Activated naive CD4-positive, alpha-beta T cell treated with anti-CD3 and anti-CD28 coated beads, Interleukin-2, amount 10 ng/mL, durations not matched to agents 7 days and 5 days (primary cell): ENCODE results near the gene SMCHD1.
"Not testable (repeated sequence)": the region's sequence is repeated elsewhere in the genome, so short reads cannot be mapped to it uniquely, and the experiment has no call there.

Experiments used
- CTCF ChIA-PET: fragments of 350-600 bp; sonication (Branson Sonifier 250); formaldehyde crosslinking; loops from one replicate; lab custom pipeline; 2021; ENCODE audit warnings: antibody characterized with exemption; lab: Charles Lee
- DNase-seq: peaks from one replicate; pipeline ENCODE4 v3.0.0-alpha.2; 2020
- H3K27ac Mint-ChIP-seq: one replicate; pipeline ENCODE4 v1.8.0; 2021; ENCODE audit warnings: mild to moderate bottlenecking, moderate library complexity, mixed read lengths
- H3K27me3 Mint-ChIP-seq: one replicate; pipeline ENCODE4 v1.8.0; 2021; ENCODE audit warnings: mild to moderate bottlenecking, mixed read lengths
- H3K36me3 Mint-ChIP-seq: one replicate; pipeline ENCODE4 v1.8.0; 2021; ENCODE audit warnings: mixed read lengths
- H3K4me1 Mint-ChIP-seq: one replicate; pipeline ENCODE4 v1.8.0; 2021; ENCODE audit warnings: mixed read lengths
- H3K4me3 Mint-ChIP-seq: one replicate; pipeline ENCODE4 v1.8.0; 2021; ENCODE audit warnings: mild to moderate bottlenecking, moderate library complexity, mixed read lengths
- H3K9me3 Mint-ChIP-seq: one replicate; pipeline ENCODE4 v1.8.0; 2021; ENCODE audit warnings: mixed read lengths

The SMCHD1 gene

DNA sequence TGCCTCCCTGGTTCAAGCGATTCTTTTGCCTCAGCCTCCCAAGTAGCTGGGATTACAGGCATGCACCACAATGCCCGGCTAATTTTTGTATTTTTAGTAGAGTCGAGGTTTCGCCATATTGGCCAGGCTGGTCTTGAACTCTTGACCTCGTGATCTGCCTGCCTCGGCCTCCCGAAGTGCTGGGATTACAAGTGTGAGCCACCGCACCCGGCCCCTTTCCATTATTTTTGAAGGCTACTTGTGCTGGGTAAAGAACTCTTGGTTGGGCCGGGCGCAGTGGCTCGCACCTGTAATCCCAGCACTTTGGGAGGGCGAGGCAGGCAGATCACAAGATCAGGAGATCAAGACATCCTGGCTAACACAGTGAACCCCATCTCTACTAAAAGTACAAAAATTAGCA lies 23.4 kb downstream of the SMCHD1 start:
- not testable (repeated sequence) for H3K4me3 Mint-ChIP-seq, DNase-seq, H3K9me3 Mint-ChIP-seq, H3K27me3 Mint-ChIP-seq, H3K27ac Mint-ChIP-seq
- Mint-ChIP-seq H3K36me3 (peaks cover 74% of the 10 kb centered on the region), H3K4me1 (peaks cover 52% of the 10 kb centered on the region)
- CTCF ChIA-PET, result interaction anchor here (0.9 kb wide), 1 partner anchor 87 kb away, joined by 3 read pairs; no protein-coding TSS in a partner anchor

DNA sequence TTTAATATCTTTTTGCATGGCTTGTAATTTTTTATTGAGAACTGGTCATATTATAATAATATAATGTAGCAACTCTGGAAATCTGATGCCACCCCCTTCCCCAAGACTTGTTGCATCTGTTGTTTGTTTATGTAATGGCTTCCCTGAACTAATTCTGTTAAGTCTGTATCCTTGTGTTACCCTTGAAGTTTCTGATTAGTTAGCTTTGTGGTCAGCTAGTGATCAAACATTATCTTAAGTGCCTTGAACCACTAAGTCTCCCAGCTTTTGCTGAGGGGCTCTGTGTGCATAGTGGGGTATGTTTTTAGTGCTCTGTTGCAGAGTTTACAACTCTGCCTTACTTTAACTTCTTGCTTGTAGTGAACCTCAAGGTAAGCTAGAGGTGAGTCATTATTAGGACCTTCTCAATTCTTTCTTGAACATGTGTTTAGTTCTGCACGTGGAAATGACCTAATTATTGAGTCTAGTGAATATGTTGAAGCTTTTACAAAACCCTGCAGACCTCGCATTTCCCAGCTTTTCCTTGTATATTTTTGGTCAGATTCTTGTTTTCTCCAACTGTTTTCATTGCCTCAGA lies 24.8 kb downstream of the SMCHD1 start:
- Mint-ChIP-seq H3K4me3 (no peak overlapping the region), H3K27me3 (no peaks in the 10 kb centered on the region), H3K36me3 (peaks cover 69% of the 10 kb centered on the region), H3K9me3 (no peaks in the 10 kb centered on the region), H3K4me1 (peaks cover 58% of the 10 kb centered on the region), H3K27ac (peak overlapping the region; percentile 65)
- DNase-seq, result no peak
- CTCF ChIA-PET, result interaction anchor here (1.0 kb wide), 1 partner anchor 12 kb away, joined by 4 read pairs; no protein-coding TSS in a partner anchor

DNA sequence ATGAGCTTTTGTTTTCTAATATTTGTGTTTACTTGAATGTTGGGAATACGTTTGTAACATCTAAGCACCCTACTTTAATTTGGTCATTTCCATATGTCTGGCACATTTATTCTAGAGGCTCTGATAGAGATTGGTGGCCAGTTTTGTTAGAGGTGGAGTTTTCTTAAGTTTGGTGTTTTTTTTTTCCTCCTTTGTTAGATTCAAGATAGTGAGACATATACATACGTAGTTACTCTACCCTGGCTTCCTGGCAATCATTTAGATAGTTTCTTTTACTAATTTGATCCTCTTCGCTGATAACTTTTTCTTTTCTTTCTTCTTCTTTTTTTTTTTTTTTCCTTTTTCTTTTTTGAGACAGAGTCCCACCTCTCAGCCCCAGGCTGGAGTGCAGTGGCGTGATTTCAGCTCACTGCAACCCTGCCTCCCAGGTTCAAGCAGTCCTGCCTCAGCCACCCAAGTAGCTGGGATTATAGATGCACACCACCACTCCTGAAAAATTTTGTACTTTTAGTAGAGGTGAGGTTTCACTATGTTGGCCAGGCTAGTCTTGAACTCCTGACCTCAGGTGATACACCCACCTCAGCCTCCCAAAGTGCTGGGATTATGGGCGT lies 26.6 kb downstream of the SMCHD1 start:
- peaks cover 11% of the 10 kb centered on the region for H3K9me3 Mint-ChIP-seq
- H3K4me1 Mint-ChIP-seq, result peaks cover 71% of the 10 kb centered on the region
- no peak for DNase-seq
- peak overlapping the region; percentile 9 for H3K4me3 Mint-ChIP-seq
- peak overlapping the region; percentile 89 for H3K27ac Mint-ChIP-seq
- CTCF ChIA-PET, result interaction anchor here (0.6 to 1.0 kb wide), 4 partner anchors 17 to 274 kb away, joined by 3 to 4 read pairs (median 3); no protein-coding TSS in a partner anchor
- peaks cover 70% of the 10 kb centered on the region for H3K36me3 Mint-ChIP-seq
- H3K27me3 Mint-ChIP-seq, result no peaks in the 10 kb centered on the region

DNA sequence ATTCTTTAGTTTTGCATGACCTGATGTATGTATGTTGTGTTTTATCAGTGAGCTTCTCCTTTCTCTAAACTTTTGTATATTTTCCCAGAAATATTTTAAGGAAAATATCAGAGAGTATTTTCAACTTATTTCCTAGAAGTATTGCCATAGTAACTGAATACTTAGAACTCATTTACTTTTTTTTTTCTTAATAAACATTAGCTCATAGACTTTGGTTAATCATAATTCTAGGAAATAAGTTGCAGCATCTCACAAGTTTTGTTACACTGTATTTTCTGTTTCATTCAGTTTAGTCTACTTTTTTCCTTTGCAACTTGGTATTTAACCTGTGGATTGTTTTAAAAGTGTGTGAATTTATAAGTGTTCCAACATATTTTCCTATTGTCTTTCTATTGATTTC lies 27.5 kb downstream of the SMCHD1 start:
- Mint-ChIP-seq H3K36me3 (peaks cover 71% of the 10 kb centered on the region), H3K4me3 (peak overlapping the region; percentile 38)
- CTCF ChIA-PET, result interaction anchor here (1.0 kb wide), 1 partner anchor 9 kb away, joined by 3 read pairs; no protein-coding TSS in a partner anchor

DNA sequence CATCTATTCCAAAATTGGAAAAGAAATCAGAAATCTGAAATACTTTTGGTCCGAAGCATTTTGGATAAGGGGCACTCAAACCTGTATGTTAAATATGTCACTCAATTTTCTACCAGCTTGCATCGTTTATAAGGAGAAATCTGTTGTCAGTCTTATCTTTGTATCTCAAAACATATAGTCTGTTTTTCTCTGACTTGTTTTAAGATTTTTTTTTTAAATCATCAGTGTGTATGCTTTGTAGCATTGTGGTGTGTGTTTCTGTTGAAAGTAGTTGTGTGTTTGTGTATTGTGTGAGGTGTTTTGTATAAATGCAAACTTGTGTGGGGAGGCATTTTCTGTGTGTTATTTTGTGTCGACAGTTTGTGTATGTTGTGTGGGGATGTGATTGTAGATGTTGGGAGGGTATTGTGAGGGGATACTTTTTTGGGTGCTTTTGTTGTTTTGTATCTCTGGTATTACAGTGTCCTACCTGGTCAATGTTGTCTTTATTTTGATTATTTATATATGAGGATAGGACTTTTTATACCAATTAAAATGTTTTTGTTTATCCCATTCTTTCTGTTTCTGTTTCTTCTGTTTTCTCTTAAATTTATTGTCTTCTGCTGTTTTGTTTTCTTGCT lies 30.9 kb downstream of the SMCHD1 start:
- Mint-ChIP-seq H3K27me3 (no peaks in the 10 kb centered on the region), H3K4me1 (peaks cover 72% of the 10 kb centered on the region), H3K4me3 (no peak overlapping the region), H3K36me3 (peaks cover 67% of the 10 kb centered on the region), H3K27ac (peak overlapping the region; percentile 60), H3K9me3 (peaks cover 17% of the 10 kb centered on the region)
- no peak for DNase-seq
- CTCF ChIA-PET, result no interaction called here

More for the DNA sequence above, 27.5 kb downstream of the SMCHD1 start:
- Mint-ChIP-seq H3K4me1 (peaks cover 80% of the 10 kb centered on the region), H3K27me3 (no peaks in the 10 kb centered on the region), H3K27ac (peak overlapping the region; percentile 89), H3K9me3 (peaks cover 17% of the 10 kb centered on the region)
- DNase-seq, result no peak

DNA sequence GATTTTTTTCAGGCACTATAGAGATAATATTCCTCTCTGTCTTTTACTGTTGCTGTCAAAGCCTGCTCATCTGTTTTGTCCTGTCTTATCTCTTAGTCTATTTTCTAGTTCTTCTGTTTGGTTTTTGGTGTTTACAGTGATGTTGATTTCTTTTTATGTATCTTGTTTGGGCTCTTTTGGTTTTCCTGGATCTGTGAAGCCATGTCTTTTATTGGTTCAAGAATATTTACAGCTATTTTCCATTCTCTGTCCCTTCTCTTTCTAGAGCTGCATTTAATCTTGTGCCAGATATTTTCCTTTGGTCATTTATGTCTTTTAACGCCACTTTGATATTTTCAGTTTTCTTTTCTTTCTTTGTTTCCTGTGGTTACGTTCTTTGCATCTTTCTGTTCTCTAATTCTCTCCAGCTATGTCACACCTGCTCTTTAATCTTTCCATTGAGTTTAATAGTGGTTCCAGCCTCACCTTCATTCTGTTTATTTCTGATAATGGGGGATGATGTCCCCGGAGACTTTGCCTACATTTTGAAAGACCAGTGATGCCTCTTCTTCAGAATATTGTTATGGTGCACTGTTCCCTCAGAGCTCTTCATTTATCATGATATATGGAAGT lies 32.0 kb downstream of the SMCHD1 start:
- Mint-ChIP-seq H3K27me3 (no peaks in the 10 kb centered on the region), H3K36me3 (peaks cover 67% of the 10 kb centered on the region), H3K27ac (peak overlapping the region; percentile 77), H3K4me3 (no peak overlapping the region), H3K4me1 (peaks cover 63% of the 10 kb centered on the region), H3K9me3 (peaks cover 17% of the 10 kb centered on the region)
- CTCF ChIA-PET, result no interaction called here
- no peak for DNase-seq

DNA sequence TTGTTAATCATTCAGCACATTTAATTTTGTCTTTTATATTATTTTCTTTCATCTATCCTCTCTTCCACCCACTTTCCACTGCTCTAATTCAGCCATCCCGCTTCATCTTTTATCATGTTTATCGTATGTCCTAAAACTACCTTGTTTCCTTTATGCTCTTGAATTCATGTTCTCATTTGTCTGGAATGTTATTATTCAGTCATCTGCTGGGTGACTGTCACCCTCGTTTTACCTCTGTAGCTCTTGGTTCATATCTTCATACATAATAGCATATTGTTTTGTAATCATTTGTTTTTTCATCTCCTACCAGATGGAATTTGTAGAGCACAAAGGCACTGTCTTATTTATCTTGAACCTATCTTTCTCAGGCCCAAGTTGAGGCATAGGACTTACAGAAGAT lies 37.0 kb downstream of the SMCHD1 start:
- Mint-ChIP-seq H3K36me3 (peaks cover 67% of the 10 kb centered on the region), H3K4me1 (peaks cover 24% of the 10 kb centered on the region), H3K27me3 (no peaks in the 10 kb centered on the region), H3K27ac (no peak overlapping the region), H3K4me3 (no peak overlapping the region), H3K9me3 (peaks cover 3% of the 10 kb centered on the region)
- CTCF ChIA-PET, result no interaction called here
- DNase-seq, result no peak

DNA sequence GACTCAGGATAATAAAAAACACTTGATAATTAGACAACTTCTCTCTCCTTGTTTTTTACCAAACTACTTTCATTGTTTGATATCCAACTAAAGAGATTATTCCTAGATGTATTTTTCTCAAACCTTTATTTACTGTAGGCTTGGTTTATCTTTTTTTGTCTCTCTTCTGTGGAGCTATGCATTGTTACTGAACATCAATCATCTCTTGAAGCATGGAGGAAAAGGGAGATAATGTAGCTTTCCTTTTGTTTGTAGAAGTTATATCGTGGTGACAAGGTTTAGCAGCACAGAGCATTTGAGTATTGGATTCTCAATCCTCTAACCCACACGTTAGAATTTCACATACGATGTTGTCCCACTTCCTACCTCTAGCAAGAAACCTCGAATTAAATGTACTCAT lies 41.7 kb downstream of the SMCHD1 start:
- Mint-ChIP-seq H3K4me3 (no peak overlapping the region), H3K27ac (no peak overlapping the region), H3K36me3 (peaks cover 74% of the 10 kb centered on the region), H3K4me1 (peaks cover 10% of the 10 kb centered on the region), H3K9me3 (no peaks in the 10 kb centered on the region), H3K27me3 (no peaks in the 10 kb centered on the region)
- CTCF ChIA-PET, result no interaction called here
- DNase-seq, result no peak

DNA sequence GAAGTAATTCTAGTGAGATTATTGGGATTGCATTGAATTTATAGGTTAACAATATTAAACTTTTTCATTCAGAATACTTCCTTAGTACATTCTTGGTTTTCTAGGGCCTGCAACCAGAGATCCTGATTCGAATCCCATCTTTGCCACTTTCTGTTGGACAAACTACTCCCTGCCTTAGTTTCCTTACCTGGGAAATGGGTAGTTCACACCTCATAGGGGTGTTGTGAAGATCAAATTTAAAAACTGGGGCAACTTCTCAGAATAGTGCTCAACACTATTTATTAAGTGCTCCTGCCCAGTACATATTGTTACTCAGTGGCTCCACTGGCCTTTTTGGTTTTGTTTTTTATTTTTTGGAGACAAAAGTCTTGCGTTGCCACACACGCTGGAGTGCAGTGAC lies 43.5 kb downstream of the SMCHD1 start:
- H3K27me3 Mint-ChIP-seq, result no peaks in the 10 kb centered on the region
- peak overlapping the region; percentile 63 for H3K27ac Mint-ChIP-seq
- H3K4me3 Mint-ChIP-seq, result no peak overlapping the region
- DNase-seq, result no peak
- peaks cover 12% of the 10 kb centered on the region for H3K4me1 Mint-ChIP-seq
- H3K36me3 Mint-ChIP-seq, result peaks cover 68% of the 10 kb centered on the region
- CTCF ChIA-PET, result no interaction called here
- H3K9me3 Mint-ChIP-seq, result no peaks in the 10 kb centered on the region

DNA sequence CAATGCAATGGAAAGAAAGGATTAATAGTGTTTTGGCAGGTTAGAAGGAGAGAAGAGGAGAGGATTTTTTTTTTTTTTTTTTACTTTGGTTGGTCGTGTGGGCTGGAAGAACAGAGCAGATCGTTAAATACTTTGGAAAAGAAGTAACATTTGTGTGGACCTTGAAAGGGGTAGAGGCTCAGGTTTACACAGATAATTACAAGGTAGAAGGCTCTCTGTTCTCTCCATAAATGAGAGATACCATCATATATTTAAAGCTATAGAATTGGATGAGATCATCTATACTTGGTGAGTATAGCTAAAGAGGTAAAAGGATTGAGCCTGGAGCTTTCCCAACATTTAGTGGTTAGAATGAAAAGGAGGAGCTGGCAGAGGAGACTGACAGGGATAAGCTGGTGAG lies 49.0 kb downstream of the SMCHD1 start:
- no peaks in the 10 kb centered on the region for H3K27me3 Mint-ChIP-seq
- H3K36me3 Mint-ChIP-seq, result peaks cover 61% of the 10 kb centered on the region
- no peak overlapping the region for H3K4me3 Mint-ChIP-seq
- peak overlapping the region; percentile 0 for H3K27ac Mint-ChIP-seq
- H3K4me1 Mint-ChIP-seq, result peaks cover 13% of the 10 kb centered on the region
- CTCF ChIA-PET, result no interaction called here
- DNase-seq, result no peak
- H3K9me3 Mint-ChIP-seq, result no peaks in the 10 kb centered on the region

DNA sequence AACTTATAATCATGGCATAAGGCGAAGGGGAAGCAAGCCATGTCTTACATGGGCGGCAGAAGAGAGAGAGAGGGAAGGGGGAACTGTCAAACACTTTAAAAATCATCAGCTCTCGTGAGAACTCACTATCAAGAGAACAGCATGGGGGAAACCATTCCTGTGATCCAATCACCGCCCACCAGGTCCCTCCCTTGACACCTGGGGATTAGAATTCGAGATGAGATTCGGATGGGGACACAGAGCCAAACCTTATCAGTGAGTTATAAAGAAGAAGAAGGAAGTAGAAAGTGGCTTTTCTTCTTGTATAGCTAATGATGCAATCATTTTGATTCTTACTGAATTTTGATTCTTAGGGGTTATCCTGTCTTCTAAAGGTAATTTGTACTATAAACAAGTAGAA lies 51.4 kb downstream of the SMCHD1 start:
- no peaks in the 10 kb centered on the region for H3K27me3 Mint-ChIP-seq
- H3K27ac Mint-ChIP-seq, result peak overlapping the region; percentile 5
- no peaks in the 10 kb centered on the region for H3K9me3 Mint-ChIP-seq
- H3K4me1 Mint-ChIP-seq, result peaks cover 12% of the 10 kb centered on the region
- no peak overlapping the region for H3K4me3 Mint-ChIP-seq
- H3K36me3 Mint-ChIP-seq, result peaks cover 61% of the 10 kb centered on the region
- no peak for DNase-seq
- CTCF ChIA-PET, result no interaction called here

DNA sequence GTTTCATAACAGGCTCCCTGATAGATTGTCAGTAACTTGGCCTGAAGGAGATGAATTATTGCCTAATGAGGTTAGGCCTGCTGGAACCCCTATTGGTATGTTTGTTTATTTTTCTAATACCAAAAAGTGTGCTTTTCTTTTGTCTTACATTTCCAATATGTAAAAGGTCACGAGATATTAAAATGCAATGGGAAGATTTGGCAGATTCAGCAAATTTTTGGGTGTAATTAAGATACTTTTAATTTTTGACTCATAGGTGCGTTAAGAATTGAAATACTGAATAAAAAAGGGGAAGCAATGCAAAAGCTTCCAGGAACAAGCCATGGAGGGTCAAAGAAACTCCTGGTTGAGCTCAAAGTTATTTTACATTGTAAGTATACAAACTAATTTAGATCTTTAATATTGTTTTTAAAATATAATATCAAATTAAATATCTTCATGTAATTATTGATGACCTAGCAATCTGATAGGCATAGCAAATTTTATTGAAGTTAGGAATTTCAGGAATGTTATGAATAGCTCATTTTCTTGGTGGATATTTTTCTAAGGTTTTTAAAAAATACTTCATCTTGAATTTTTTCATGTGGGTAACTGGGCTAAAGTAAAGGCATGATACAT lies 52.1 kb downstream of the SMCHD1 start:
- H3K36me3 Mint-ChIP-seq, result peaks cover 65% of the 10 kb centered on the region
- no peak for DNase-seq
- no peaks in the 10 kb centered on the region for H3K27me3 Mint-ChIP-seq
- CTCF ChIA-PET, result interaction anchor here (1.4 kb wide), 1 partner anchor 23 kb away, joined by 3 read pairs; no protein-coding TSS in a partner anchor
- H3K27ac Mint-ChIP-seq, result no peak overlapping the region
- no peak overlapping the region for H3K4me3 Mint-ChIP-seq
- H3K9me3 Mint-ChIP-seq, result no peaks in the 10 kb centered on the region
- peaks cover 9% of the 10 kb centered on the region for H3K4me1 Mint-ChIP-seq

DNA sequence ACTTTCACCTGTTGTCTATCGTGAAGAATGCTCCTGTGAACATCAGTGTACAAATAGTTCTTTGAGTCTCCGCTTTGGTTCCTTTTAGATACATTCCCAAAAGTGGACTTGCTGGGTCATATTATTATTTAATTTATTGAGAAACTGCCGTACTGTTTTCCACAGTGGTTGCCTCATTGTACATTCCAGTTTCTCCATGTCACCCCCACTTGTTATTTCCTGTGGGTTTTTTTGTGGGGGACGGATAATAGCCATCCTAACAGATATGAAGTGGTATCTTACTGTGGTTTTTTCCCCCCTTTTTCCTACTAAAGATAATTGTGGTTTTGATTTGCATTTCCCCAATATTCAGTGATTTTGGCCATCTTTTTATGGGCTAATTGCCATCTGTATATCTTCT lies 53.8 kb downstream of the SMCHD1 start:
- no peak for DNase-seq
- peaks cover 16% of the 10 kb centered on the region for H3K4me1 Mint-ChIP-seq
- no peaks in the 10 kb centered on the region for H3K9me3 Mint-ChIP-seq
- no peak overlapping the region for H3K27ac Mint-ChIP-seq
- H3K27me3 Mint-ChIP-seq, result no peaks in the 10 kb centered on the region
- H3K4me3 Mint-ChIP-seq, result no peak overlapping the region
- peaks cover 69% of the 10 kb centered on the region for H3K36me3 Mint-ChIP-seq
- CTCF ChIA-PET, result no interaction called here

DNA sequence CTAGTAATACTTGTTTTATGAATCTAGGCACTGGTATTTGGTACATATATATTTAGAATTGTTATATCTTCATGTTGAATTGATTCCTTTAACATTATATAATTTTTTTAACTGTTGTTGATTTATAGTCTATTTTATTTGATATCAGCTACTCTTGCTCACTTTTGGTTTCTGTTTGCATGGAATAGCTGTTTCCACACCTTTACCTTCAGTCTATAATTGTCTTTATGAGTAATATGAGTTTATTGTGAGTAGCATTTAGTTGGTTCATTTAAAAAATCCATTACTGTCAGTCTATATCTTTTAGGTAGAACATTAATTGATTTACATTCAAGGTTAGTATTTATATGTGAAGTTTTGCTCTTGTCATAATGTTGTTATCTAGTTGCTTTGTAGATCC lies 58.6 kb downstream of the SMCHD1 start:
- no peak overlapping the region for H3K4me3 Mint-ChIP-seq
- H3K36me3 Mint-ChIP-seq, result peaks cover 80% of the 10 kb centered on the region
- H3K27ac Mint-ChIP-seq, result peak overlapping the region; percentile 47
- no peaks in the 10 kb centered on the region for H3K9me3 Mint-ChIP-seq
- DNase-seq, result no peak
- no peaks in the 10 kb centered on the region for H3K27me3 Mint-ChIP-seq
- CTCF ChIA-PET, result no interaction called here
- peaks cover 23% of the 10 kb centered on the region for H3K4me1 Mint-ChIP-seq
